Astrocyte of the spinal cord (primary cell): Measurements from ENCODE around the gene TMEM222.

Experiments
- DNase-seq: peaks from one replicate; pipeline ENCODE4 v3.0.0; 2011; ENCODE audit warnings: low read depth, low spot score
- H3K4me3 ChIP-seq: 2 replicates; pipeline ENCODE4 v1.5.1; 2011; ENCODE audit warnings: low read depth, mild to moderate bottlenecking, low read length, moderate library complexity
- CTCF ChIP-seq: IDR thresholded peaks from 2 replicates; pipeline ENCODE4 v1.5.1; 2012; ENCODE audit warnings: low read depth, mild to moderate bottlenecking, low read length, inconsistent platforms
- in situ Hi-C: cut with HindIII; loops from 2 replicates; pipeline ENCODE4 v1.10.0; 2017; ENCODE audit warnings: low sequenced_read_pairs

Gene TMEM222

DNA sequence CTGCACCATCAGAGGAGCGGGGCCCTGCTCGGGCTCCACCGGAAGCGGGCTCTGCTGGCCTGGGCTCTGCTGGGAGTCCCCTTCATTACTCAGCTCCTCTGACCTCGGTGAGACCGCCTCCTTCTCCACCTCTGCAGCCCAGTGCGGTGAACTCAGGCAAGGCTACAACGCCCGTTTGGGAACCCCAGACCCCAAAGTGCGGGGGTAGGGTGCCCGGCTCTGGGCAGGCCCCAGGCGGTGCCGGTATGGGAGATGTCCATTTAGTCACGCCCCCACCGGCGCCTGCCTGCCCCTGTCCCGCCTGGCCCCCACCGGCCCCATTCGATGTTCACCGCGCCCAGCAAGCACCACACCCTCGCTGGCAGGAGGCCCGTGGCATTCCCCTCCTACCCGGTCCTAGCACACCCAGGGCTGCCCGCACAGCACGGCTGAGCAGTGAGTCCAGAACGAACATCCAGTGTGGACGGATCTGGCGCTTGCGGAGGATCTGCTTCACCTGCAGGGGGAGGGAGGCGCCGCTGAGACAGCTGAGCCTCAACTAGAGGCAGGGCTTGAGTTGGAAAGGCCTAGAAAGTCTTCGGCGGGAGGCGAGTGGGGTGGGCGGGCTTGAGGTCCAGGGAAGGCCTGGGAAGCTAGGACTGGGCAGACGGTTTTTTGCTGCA lies 34.8 kb downstream of the TMEM222 start:
- no peak for TF ChIP-seq CTCF
- in situ Hi-C loops, result no loop called here
- H3K4me3 ChIP-seq, result no peak overlapping the region
- no peak for DNase-seq

DNA sequence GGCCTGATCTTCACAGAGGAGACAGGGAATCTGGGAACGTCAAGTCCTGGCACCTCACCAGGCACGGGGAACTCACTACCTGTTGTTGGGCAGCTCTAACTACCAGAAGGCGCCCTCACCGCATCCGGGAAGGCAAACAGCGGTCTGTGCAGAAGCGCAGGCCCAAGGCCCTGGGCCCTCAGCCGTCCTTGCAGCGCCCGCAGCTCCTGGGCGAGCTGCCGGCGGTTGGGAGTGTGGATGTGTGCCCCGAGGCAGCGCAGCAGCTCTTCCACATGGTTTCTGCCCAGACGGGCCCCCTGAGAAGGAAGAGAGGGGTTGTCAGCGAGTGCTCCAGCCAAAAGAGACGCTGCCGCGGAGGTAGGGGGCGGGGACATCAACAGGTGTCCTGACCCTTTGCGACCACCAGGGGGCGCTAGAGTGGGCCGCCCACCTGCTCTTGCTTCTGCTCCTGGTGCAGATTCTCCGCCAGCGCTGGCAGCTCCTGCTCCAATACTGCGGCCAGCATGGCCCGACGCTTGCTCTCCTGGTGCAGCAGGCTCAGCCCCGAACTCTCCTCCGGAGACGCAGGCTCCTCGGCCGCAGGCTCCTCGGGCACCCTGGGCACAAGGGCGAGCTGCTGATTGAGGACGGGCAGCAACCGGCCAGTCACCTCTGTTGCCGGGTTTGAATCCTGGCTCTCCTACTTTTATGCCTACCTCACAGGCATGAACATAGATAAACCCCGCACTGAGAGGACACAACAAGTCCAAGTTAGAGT lies 35.5 kb downstream of the TMEM222 start:
- DNase-seq, result peak; percentile 54
- no peak overlapping the region for H3K4me3 ChIP-seq
- TF ChIP-seq CTCF, result peak; percentile 88
- in situ Hi-C loops, result no loop called here

DNA sequence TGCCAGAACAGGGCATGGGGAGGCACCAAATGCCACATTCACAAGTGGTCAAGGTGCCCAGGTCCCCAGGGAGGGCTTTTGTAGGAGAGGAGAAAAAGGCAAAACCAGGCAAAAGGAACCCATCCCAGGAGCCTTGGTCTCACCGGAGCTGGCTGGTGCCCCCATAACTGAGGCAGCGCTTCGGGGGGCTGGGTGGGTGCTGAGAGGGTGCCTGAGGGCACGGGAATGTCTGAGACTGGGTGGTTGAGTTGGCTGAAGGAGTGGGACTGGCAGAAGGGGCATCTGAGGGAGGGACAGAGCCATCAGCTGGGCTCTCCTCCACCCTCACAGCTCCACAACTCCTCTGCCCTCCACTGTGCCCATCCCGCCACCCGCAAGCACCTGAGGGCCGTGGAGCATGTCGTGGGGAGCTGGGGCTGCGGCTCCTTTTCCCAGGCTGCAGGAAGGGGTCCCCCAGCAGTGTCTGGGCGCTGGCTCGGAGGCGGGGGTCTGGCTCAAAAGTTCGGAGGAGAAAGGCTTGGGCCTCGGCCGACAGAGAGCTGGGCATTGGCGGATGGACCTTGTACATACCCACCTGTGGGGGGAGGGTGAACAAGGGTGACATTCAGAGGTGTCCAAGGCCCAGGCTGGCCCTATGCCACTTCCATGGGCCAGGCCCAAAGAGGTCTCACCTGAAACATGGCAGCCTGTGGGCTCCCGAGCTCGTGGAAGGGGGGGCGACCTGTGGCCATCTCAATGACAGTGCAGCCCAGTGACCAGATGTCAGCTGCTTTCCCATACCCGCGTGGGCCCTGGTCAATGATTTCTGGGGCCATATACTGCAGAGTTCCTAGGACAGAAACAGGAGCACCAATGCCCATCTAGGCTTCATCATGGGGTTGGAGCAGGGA lies 36.3 kb downstream of the TMEM222 start:
- no peak overlapping the region for H3K4me3 ChIP-seq
- no peak for DNase-seq
- no peak for TF ChIP-seq CTCF
- in situ Hi-C loops, result no loop called here

DNA sequence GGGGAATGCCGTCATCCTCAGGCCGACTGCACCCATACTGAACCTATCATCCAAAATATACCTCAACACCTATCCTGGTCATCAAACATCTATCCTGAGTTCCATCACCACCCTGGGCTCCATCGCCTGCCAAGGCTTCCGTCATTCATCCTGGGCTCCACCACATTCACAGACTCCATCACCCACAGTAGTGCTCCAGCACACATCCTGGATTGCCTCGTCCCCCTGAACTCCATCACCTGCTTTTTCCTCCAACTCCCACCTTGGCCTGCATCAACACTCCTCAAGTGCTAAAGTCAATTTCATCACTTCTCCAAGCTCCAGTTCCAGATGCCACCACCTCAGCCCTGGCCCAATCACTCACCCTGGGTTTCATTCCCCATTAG lies 37.0 kb downstream of the TMEM222 start:
- no peak for DNase-seq
- H3K4me3 ChIP-seq, result no peak overlapping the region
- in situ Hi-C loops, result no loop called here
- no peak for TF ChIP-seq CTCF

DNA sequence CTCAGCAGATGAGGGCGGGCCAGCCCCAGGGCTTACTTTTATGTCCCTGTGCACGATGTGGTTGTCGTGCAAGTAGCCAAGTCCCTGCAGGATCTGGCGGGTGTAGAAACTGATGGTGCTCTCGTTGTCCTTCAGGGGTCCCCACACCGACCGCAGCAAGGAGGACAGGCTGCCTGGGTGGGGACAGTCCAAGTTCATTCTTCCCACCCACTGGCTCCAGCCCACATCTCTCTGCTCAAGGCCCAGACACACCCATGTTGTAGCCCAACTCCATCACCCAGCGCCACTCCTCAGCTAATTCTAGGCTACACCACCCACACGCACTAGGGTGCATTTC lies 37.8 kb downstream of the TMEM222 start:
- no peak for DNase-seq
- in situ Hi-C loops, result no loop called here
- TF ChIP-seq CTCF, result no peak
- H3K4me3 ChIP-seq, result no peak overlapping the region

- TF ChIP-seq CTCF, result no peak
- no peak for DNase-seq
- in situ Hi-C loops, result no loop called here
- H3K4me3 ChIP-seq, result peak overlapping the region; percentile 18
Measured at GRCh38 chr1:27360159-27361043, 38.4 kb downstream of the TMEM222 start.
